Measurements from ENCODE around the gene KCNE5.
"Not testable (repeated sequence)": the region's sequence is repeated elsewhere in the genome, so short reads cannot be mapped to it uniquely, and the experiment has no call there.

Gene KCNE5

GRCh38 chrX:109654516-109655109, 29.6 kb upstream of the KCNE5 start:
- H3K27me3 ChIP-seq (ENCODE audit: control insufficient read depth in 2 of 2, insufficient read depth in 2 of 2, low read length in 2 of 2): no peaks in the 10 kb centered on the region
- no peaks in the 10 kb centered on the region for H3K4me1 ChIP-seq (ENCODE audit: control insufficient read depth in 2 of 2, insufficient read depth in 2 of 2, low read length in 2 of 2)
- no peaks in the 10 kb centered on the region for H3K9me3 ChIP-seq (ENCODE audit: control insufficient read depth in 2 of 2, low read length in 2 of 2)
- H3K9ac ChIP-seq (ENCODE audit: low read depth in 1 of 2, low read length in 2 of 2): no peak overlapping the region
- no peak overlapping the region for H3K4me3 ChIP-seq (ENCODE audit: low read length in 2 of 2)
- H3K27ac ChIP-seq (ENCODE audit: low read depth in 2 of 2, low read length in 2 of 2): no peak overlapping the region
- H3K36me3 ChIP-seq (ENCODE audit: control insufficient read depth in 2 of 2, insufficient read depth in 2 of 2, low read length in 2 of 2): peaks cover 0 to 6% of the 10 kb centered on the region in 2 donors

DNA sequence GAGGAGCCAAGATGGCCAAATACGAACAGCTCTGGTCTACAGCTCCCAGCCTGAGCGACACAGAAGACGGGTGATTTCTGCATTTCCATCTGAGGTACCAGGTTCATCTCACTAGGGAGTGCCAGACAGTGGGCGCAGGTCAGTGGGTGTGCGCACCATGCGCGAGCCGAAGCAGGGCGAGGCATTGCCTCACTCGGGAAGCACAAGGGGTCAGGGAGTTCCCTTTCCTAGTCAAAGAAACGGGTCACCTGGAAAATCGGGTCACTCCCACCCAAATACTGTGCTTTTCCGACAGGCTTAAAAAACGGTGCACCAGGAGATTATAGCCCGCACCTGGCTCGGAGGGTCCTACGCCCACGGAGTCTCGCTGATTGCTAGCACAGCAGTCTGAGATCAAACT, 19.7 kb upstream of the KCNE5 start:
- not testable (repeated sequence) for H3K4me3 ChIP-seq (ENCODE audit: low read length in 2 of 2); H3K9ac ChIP-seq (ENCODE audit: low read depth in 1 of 2, low read length in 2 of 2); H3K9me3 ChIP-seq (ENCODE audit: control insufficient read depth in 2 of 2, low read length in 2 of 2); H3K27ac ChIP-seq (ENCODE audit: low read depth in 2 of 2, low read length in 2 of 2); H3K36me3 ChIP-seq (ENCODE audit: control insufficient read depth in 2 of 2, insufficient read depth in 2 of 2, low read length in 2 of 2); H3K27me3 ChIP-seq (ENCODE audit: control insufficient read depth in 2 of 2, insufficient read depth in 2 of 2, low read length in 2 of 2); H3K4me1 ChIP-seq (ENCODE audit: control insufficient read depth in 2 of 2, insufficient read depth in 2 of 2, low read length in 2 of 2)

DNA sequence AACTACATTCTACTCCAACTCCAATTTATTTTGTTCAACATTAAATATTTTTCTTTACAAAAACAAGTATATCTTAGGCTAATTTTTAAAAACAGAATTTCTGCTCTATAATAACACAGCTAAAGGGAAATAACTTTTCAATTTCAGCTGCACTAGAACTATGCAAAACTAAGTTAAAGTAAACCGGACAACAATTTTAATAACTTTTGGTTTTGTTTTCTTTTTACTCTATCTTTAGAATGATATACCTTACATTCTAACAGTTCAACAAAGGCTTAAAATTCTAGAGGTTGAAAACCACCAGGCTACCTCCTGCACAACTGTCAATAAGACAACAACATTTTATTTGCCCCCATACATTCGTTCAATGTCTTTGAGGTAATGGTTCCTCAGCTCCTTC, 18.7 kb upstream of the KCNE5 start:
- Histone ChIP-seq H3K9ac (ENCODE audit: low read depth in 1 of 2, low read length in 2 of 2) (no peak overlapping the region), H3K27me3 (ENCODE audit: control insufficient read depth in 2 of 2, insufficient read depth in 2 of 2, low read length in 2 of 2) (peaks cover 0 to 1% of the 10 kb centered on the region in 2 donors)

DNA sequence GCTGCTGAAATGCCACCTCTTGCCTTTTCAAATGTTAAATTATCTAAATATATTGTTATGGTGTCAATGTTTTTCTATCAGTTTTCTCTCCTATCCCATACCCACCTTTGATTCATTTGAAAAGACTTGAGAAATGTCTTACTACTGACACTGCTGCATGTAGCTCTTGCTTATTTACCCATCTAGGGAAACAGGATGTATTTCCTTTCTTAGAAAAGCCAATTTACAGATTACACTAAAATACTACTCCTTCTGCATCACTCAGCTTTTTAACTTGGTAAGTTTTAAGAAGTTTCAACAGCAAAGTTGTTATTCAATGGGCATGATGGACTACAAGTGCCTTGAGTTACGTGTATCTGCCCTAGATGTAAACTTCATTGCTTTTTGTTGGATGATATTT, 13.2 kb upstream of the KCNE5 start:
- no peaks in the 10 kb centered on the region for H3K36me3 ChIP-seq (ENCODE audit: control insufficient read depth in 2 of 2, insufficient read depth in 2 of 2, low read length in 2 of 2)
- peaks cover 0 to 3% of the 10 kb centered on the region in 2 donors for H3K27me3 ChIP-seq (ENCODE audit: control insufficient read depth in 2 of 2, insufficient read depth in 2 of 2, low read length in 2 of 2)
- H3K27ac ChIP-seq (ENCODE audit: low read depth in 2 of 2, low read length in 2 of 2): no peak overlapping the region
- no peaks in the 10 kb centered on the region for H3K9me3 ChIP-seq (ENCODE audit: control insufficient read depth in 2 of 2, low read length in 2 of 2)
- no peaks in the 10 kb centered on the region for H3K4me1 ChIP-seq (ENCODE audit: control insufficient read depth in 2 of 2, insufficient read depth in 2 of 2, low read length in 2 of 2)
- no peak overlapping the region for H3K9ac ChIP-seq (ENCODE audit: low read depth in 1 of 2, low read length in 2 of 2)
- H3K4me3 ChIP-seq (ENCODE audit: low read length in 2 of 2): no peak overlapping the region

More for the DNA sequence above, 18.7 kb upstream of the KCNE5 start:
- H3K36me3 ChIP-seq (ENCODE audit: control insufficient read depth in 2 of 2, insufficient read depth in 2 of 2, low read length in 2 of 2): no peaks in the 10 kb centered on the region
- H3K9me3 ChIP-seq (ENCODE audit: control insufficient read depth in 2 of 2, low read length in 2 of 2): no peaks in the 10 kb centered on the region
- no peak overlapping the region for H3K4me3 ChIP-seq (ENCODE audit: low read length in 2 of 2)
- no peaks in the 10 kb centered on the region for H3K4me1 ChIP-seq (ENCODE audit: control insufficient read depth in 2 of 2, insufficient read depth in 2 of 2, low read length in 2 of 2)
- no peak overlapping the region for H3K27ac ChIP-seq (ENCODE audit: low read depth in 2 of 2, low read length in 2 of 2)

DNA sequence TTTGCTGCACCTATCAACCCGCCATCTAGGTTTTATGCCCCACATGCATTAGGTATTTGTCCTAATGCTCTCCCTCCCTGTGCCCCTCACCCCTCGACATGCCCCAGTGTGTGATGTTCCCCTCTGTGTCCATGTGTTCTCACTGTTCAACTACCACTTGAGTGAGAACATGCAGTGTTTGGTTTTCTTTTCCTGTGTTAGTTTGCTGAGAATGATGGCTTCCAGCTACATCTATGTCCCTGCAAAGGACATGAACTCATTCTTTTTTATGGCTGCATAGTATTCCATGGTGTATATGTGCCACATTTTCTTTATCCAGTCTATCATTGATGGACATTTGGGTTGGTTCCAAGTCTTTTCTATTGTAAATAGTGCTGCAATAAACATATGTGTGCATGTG, 12.5 kb upstream of the KCNE5 start:
- H3K4me1 ChIP-seq (ENCODE audit: control insufficient read depth in 2 of 2, insufficient read depth in 2 of 2, low read length in 2 of 2); H3K4me3 ChIP-seq (ENCODE audit: low read length in 2 of 2); H3K36me3 ChIP-seq (ENCODE audit: control insufficient read depth in 2 of 2, insufficient read depth in 2 of 2, low read length in 2 of 2); H3K9me3 ChIP-seq (ENCODE audit: control insufficient read depth in 2 of 2, low read length in 2 of 2); H3K9ac ChIP-seq (ENCODE audit: low read depth in 1 of 2, low read length in 2 of 2); H3K27ac ChIP-seq (ENCODE audit: low read depth in 2 of 2, low read length in 2 of 2); H3K27me3 ChIP-seq (ENCODE audit: control insufficient read depth in 2 of 2, insufficient read depth in 2 of 2, low read length in 2 of 2): not testable (repeated sequence)

DNA sequence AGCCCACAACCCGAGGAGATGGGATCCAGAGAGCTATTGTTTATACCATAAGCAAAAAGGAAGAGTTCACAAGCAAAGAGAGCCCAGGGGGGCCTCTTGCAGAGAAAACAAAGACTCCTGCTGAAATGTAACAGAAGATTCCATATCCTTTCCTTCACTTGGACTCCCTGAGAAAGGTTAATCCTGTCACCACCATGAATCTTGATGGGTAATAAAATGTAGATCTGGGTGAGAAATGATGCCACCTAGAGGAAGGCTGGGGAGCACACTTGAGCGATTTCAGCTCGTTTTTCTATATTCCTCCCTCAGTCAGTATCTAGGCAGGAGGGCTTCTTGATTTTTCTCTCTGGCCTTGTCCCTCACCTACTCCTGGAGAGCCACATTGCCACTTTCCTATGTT, 10.2 kb upstream of the KCNE5 start:
- H3K4me1 ChIP-seq (ENCODE audit: control insufficient read depth in 2 of 2, insufficient read depth in 2 of 2, low read length in 2 of 2): no peaks in the 10 kb centered on the region
- no peak overlapping the region for H3K27ac ChIP-seq (ENCODE audit: low read depth in 2 of 2, low read length in 2 of 2)
- H3K27me3 ChIP-seq (ENCODE audit: control insufficient read depth in 2 of 2, insufficient read depth in 2 of 2, low read length in 2 of 2): peaks cover 0 to 3% of the 10 kb centered on the region in 2 donors
- H3K36me3 ChIP-seq (ENCODE audit: control insufficient read depth in 2 of 2, insufficient read depth in 2 of 2, low read length in 2 of 2): no peaks in the 10 kb centered on the region
- no peak overlapping the region for H3K9ac ChIP-seq (ENCODE audit: low read depth in 1 of 2, low read length in 2 of 2)
- no peaks in the 10 kb centered on the region for H3K9me3 ChIP-seq (ENCODE audit: control insufficient read depth in 2 of 2, low read length in 2 of 2)
- H3K4me3 ChIP-seq (ENCODE audit: low read length in 2 of 2): no peak overlapping the region

DNA sequence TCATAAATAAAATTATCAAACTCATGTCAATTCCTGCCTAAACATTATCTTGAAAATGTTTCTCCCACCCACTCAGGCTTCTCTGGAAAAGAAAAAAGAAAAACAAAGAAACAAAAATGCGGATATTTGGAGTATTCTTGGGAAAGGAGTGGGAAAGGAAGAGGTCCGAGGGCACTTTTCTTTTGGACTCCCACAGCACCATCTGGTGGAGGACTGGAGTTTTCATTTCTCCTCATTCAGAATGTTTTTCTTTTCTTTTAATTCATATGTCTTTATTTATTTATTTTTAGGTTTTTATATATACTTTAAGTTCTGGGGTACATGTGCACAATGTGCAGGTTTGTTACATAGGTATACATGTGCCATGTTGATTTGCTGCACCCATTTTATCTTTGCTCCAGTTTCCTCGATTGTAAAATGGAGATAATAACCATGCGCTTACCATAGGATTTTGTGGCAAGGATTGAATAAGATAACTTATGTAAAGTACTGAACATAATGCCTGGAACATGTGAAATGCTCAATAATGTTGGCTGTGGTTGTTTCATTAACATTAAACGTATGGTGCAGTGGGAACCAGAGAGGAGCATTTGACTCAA, 8.0 kb upstream of the KCNE5 start:
- H3K4me3 ChIP-seq (ENCODE audit: low read length in 2 of 2): no peak overlapping the region
- no peaks in the 10 kb centered on the region for H3K27me3 ChIP-seq (ENCODE audit: control insufficient read depth in 2 of 2, insufficient read depth in 2 of 2, low read length in 2 of 2)
- H3K9me3 ChIP-seq (ENCODE audit: control insufficient read depth in 2 of 2, low read length in 2 of 2): no peaks in the 10 kb centered on the region
- no peak overlapping the region for H3K27ac ChIP-seq (ENCODE audit: low read depth in 2 of 2, low read length in 2 of 2)
- H3K36me3 ChIP-seq (ENCODE audit: control insufficient read depth in 2 of 2, insufficient read depth in 2 of 2, low read length in 2 of 2): no peaks in the 10 kb centered on the region
- H3K4me1 ChIP-seq (ENCODE audit: control insufficient read depth in 2 of 2, insufficient read depth in 2 of 2, low read length in 2 of 2): no peaks in the 10 kb centered on the region
- H3K9ac ChIP-seq (ENCODE audit: low read depth in 1 of 2, low read length in 2 of 2): no peak overlapping the region

GRCh38 chrX:109629310-109629709, 4.3 kb upstream of the KCNE5 start:
- H3K27me3 ChIP-seq (ENCODE audit: control insufficient read depth in 2 of 2, insufficient read depth in 2 of 2, low read length in 2 of 2): peaks cover 0 to 2% of the 10 kb centered on the region in 2 donors
- H3K27ac ChIP-seq (ENCODE audit: low read depth in 2 of 2, low read length in 2 of 2): no peak overlapping the region
- H3K9me3 ChIP-seq (ENCODE audit: control insufficient read depth in 2 of 2, low read length in 2 of 2): no peaks in the 10 kb centered on the region
- no peak overlapping the region for H3K4me3 ChIP-seq (ENCODE audit: low read length in 2 of 2)
- H3K4me1 ChIP-seq (ENCODE audit: control insufficient read depth in 2 of 2, insufficient read depth in 2 of 2, low read length in 2 of 2): no peaks in the 10 kb centered on the region
- H3K9ac ChIP-seq (ENCODE audit: low read depth in 1 of 2, low read length in 2 of 2): no peak overlapping the region
- no peaks in the 10 kb centered on the region for H3K36me3 ChIP-seq (ENCODE audit: control insufficient read depth in 2 of 2, insufficient read depth in 2 of 2, low read length in 2 of 2)

- no peaks in the 10 kb centered on the region for H3K4me1 ChIP-seq (ENCODE audit: control insufficient read depth in 2 of 2, insufficient read depth in 2 of 2, low read length in 2 of 2)
- H3K4me3 ChIP-seq (ENCODE audit: low read length in 2 of 2): no peak overlapping the region
- no peaks in the 10 kb centered on the region for H3K36me3 ChIP-seq (ENCODE audit: control insufficient read depth in 2 of 2, insufficient read depth in 2 of 2, low read length in 2 of 2)
- no peaks in the 10 kb centered on the region for H3K9me3 ChIP-seq (ENCODE audit: control insufficient read depth in 2 of 2, low read length in 2 of 2)
- H3K27ac ChIP-seq (ENCODE audit: low read depth in 2 of 2, low read length in 2 of 2): no peak overlapping the region
- no peak overlapping the region for H3K9ac ChIP-seq (ENCODE audit: low read depth in 1 of 2, low read length in 2 of 2)
- H3K27me3 ChIP-seq (ENCODE audit: control insufficient read depth in 2 of 2, insufficient read depth in 2 of 2, low read length in 2 of 2): peaks cover 0 to 2% of the 10 kb centered on the region in 2 donors
These were observed 1.7 kb upstream of the KCNE5 start for GRCh38 chrX:109626637-109627036.

DNA sequence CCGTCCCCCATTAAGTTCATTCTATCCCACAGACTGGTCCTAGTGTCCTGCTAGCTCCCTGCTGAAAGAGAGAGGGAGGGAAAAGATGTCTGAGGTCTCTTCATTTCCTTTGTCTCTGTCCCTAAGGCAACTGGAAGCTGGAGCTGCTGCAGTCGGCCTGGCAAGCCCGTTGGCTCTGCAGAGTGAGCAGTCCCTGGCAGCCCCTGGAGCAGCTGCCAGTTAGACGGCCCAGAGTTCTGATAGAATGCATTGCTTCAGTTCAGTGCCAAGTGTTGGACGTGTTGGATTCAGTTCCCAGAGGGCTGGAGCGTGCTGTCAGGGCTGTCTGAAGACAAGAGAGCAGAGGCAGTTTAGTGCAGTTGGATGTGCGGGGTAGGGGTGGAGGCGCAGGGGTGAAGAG, 975 bp downstream of the KCNE5 start:
- H3K27me3 ChIP-seq (ENCODE audit: control insufficient read depth in 2 of 2, insufficient read depth in 2 of 2, low read length in 2 of 2): peaks cover 0 to 2% of the 10 kb centered on the region in 2 donors
- H3K4me1 ChIP-seq (ENCODE audit: control insufficient read depth in 2 of 2, insufficient read depth in 2 of 2, low read length in 2 of 2): no peaks in the 10 kb centered on the region
- H3K9me3 ChIP-seq (ENCODE audit: control insufficient read depth in 2 of 2, low read length in 2 of 2): no peaks in the 10 kb centered on the region
- no peaks in the 10 kb centered on the region for H3K36me3 ChIP-seq (ENCODE audit: control insufficient read depth in 2 of 2, insufficient read depth in 2 of 2, low read length in 2 of 2)
- no peak overlapping the region for H3K9ac ChIP-seq (ENCODE audit: low read depth in 1 of 2, low read length in 2 of 2)
- no peak overlapping the region for H3K27ac ChIP-seq (ENCODE audit: low read depth in 2 of 2, low read length in 2 of 2)
- no peak overlapping the region for H3K4me3 ChIP-seq (ENCODE audit: low read length in 2 of 2)
